K562 (cell line): ENCODE measurements around the gene NPTX2.

Source experiments
- ELF1 ChIP-seq: fragments of 200-800 bp; sonication (Bioruptor generic); IDR thresholded peaks from 2 replicates; pipeline ENCODE4 v1.6.1; 2016; ENCODE audit warnings: missing genetic modification characterization, missing compliant biosample characterization
- EZH2 ChIP-seq: IDR thresholded peaks from 2 replicates; pipeline ENCODE4 v1.6.1; 2012; ENCODE audit warnings: low read depth, mild to moderate bottlenecking, inconsistent platforms, low read length, borderline replicate concordance
- JUND ChIP-seq, 2 experiments: IDR thresholded peaks; 2 replicates in 1 of 2; 3 replicates in 1 of 2; pipeline ENCODE4 v1.6.1; 2011; ENCODE audit warnings: borderline replicate concordance in 2 of 2, low read depth in 2 of 2, low read length in 2 of 2, improper control_type of control experiment in 1 of 2, missing biosample characterization in 1 of 2, missing genetic modification characterization in 1 of 2, missing genetic modification reagents in 1 of 2
- MAFK ChIP-seq: IDR thresholded peaks from 2 replicates; pipeline ENCODE4 v1.6.1; 2011; ENCODE audit warnings: low read length, improper control_type of control experiment
- PHF21A ChIP-seq: fragments of 450-650 bp; IDR thresholded peaks from 2 replicates; pipeline ENCODE4 v1.6.1; 2017; ENCODE audit warnings: low read depth, borderline replicate concordance
- REST ChIP-seq, 2 experiments: fragments of 450-650 bp; formaldehyde crosslinking in 1 of 2; IDR thresholded peaks; 2 replicates each; pipeline versions ENCODE4 v1.4.0 to v1.6.1; 2014 to 2020; ENCODE audit warnings: mild to moderate bottlenecking in 2 of 2, borderline replicate concordance in 1 of 2, low read depth in 1 of 2
- STAT5B ChIP-seq: fragments of 250-450 bp; sonication (Bioruptor Pico); IDR thresholded peaks from 2 replicates; pipeline ENCODE4 v1.8.0; 2021; ENCODE audit warnings: mild to moderate bottlenecking, inconsistent platforms
- TBL1XR1 ChIP-seq, 2 experiments: IDR thresholded peaks; 2 replicates each; pipeline ENCODE4 v1.6.1; 2012; ENCODE audit warnings: improper control_type of control experiment in 2 of 2, low read length in 2 of 2, mild to moderate bottlenecking in 1 of 2
- YY1 ChIP-seq, 3 experiments: IDR thresholded peaks; 2 replicates each; pipeline ENCODE4 v1.6.1; 2011; ENCODE audit warnings: low read length in 2 of 3, mild to moderate bottlenecking in 2 of 3, moderate library complexity in 2 of 3, borderline replicate concordance in 1 of 3, control low read depth in 1 of 3, low read depth in 1 of 3; ENCODE audit not compliant: insufficient read depth in 3 of 3, insufficient replicate concordance in 2 of 3, control insufficient read depth in 1 of 3, insufficient read length in 1 of 3; ENCODE audit errors: extremely low read depth in 1 of 3

DNA sequence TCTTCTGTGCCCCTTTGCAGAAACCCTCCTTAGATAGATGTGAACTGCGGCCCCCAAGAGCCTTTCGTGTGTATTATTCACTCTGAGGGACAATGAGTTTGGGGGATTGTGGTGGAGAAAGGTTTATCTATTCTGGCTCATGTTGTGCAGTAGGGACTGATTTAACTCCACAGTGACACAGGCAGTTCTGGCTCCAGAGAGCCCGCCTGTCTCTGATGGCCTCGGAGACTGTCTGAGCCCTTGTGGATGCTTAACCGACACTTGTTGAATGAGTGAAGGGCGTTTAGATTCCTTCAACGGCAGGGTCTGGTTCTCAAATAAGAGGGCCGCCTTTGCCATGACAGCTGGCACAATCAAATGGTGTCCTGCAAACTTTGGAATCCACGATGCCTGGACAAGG, 5.8 kb downstream of the NPTX2 start:
- TF ChIP-seq EZH2 (no peak), ELF1 (tag) (no peak), YY1 (IDR thresholded peaks at IDR 0.05; ENCODE audit: borderline replicate concordance in 1 of 3, control insufficient read depth in 1 of 3, extremely low read depth in 1 of 3, insufficient read depth in 3 of 3, insufficient read length in 1 of 3, insufficient replicate concordance in 2 of 3, low read depth in 1 of 3, low read length in 2 of 3) (no peak), MAFK (no peak), JUND (IDR thresholded peaks at IDR 0.05; ENCODE audit: borderline replicate concordance, low read depth, low read length) (no peak), JUND (tag; IDR thresholded peaks at IDR 0.05; ENCODE audit: borderline replicate concordance, low read depth, low read length) (no peak), STAT5B (no peak), REST (IDR thresholded peaks at IDR 0.05; ENCODE audit: borderline replicate concordance) (no peak), REST (CRISPR knock-in tag; IDR thresholded peaks at IDR 0.05; ENCODE audit: low read depth) (no peak), PHF21A (no peak), TBL1XR1 (IDR thresholded peaks at IDR 0.05; ENCODE audit: low read length in 2 of 2) (no peak)
